ENCODE results near the gene GPLD1. TPM values are rescaled to one million over a fixed set of nuclear protein-coding genes. Genes with fewer than 3 reads are reported as not detected.

GPLD1 gene
- total RNA-seq = 1 to 10 TPM; 2.7 to 3.6 (median 3.0) TPM

GRCh38 chr6:24489470-24489869 is at the start of gene GPLD1:
Gene GPLD1, minus strand, starts transcription at chr6:24489578. Its CDS starts 67 bp downstream, at chr6:24489511.
- no peak for TF ChIP-seq CTCF (IDR thresholded peaks at IDR 0.05)
- TF ChIP-seq POLR2A (IDR thresholded peaks at IDR 0.05) = no peak
- no peak for TF ChIP-seq EP300 (IDR thresholded peaks at IDR 0.05)
- DNase-seq (ENCODE audit: low spot score in 2 of 2) = no peak
- H3K27me3 ChIP-seq = no peaks in the 10 kb centered on the region

GRCh38 chr6:24537771-24538385 is 48.5 kb upstream of the GPLD1 start:
- peaks cover 0 to 53% (median 7%) of the 10 kb centered on the region in 3 donors for H3K36me3 ChIP-seq
- no peak for DNase-seq (ENCODE audit: low spot score in 2 of 2)
- no peaks in the 10 kb centered on the region for H3K4me1 ChIP-seq
- TF ChIP-seq EP300 (IDR thresholded peaks at IDR 0.05) = no peak
- TF ChIP-seq CTCF (IDR thresholded peaks at IDR 0.05) = no peak
- no peak for TF ChIP-seq POLR2A (IDR thresholded peaks at IDR 0.05)
- H3K27me3 ChIP-seq = no peaks in the 10 kb centered on the region
- H3K4me3 ChIP-seq = no peak overlapping the region
- H3K27ac ChIP-seq = no peak overlapping the region
- H3K9me3 ChIP-seq = no peaks in the 10 kb centered on the region
- 92 to 93% methylated on average over 8 of the region's 8 CpGs for WGBS, 2 donors

More at GRCh38 chr6:24489470-24489869, at the start of gene GPLD1:
- Histone ChIP-seq H3K4me3 (no peak within 1 kb of the TSS), H3K27ac (no peak within 1 kb of the TSS), H3K36me3 (no peaks in the 10 kb centered on the region), H3K9me3 (no peaks in the 10 kb centered on the region), H3K4me1 (peaks cover 0 to 10% (median 5%) of the 10 kb centered on the region in 4 donors)
- 93 to 94% methylated on average over 6 of the region's 6 CpGs for WGBS, 2 donors

- no peak for TF ChIP-seq CTCF (IDR thresholded peaks at IDR 0.05)
- no peak for TF ChIP-seq POLR2A (IDR thresholded peaks at IDR 0.05)
- no peak for TF ChIP-seq EP300 (IDR thresholded peaks at IDR 0.05)
- Histone ChIP-seq H3K27ac (no peak overlapping the region), H3K27me3 (no peaks in the 10 kb centered on the region), H3K9me3 (no peaks in the 10 kb centered on the region), H3K4me3 (no peak overlapping the region), H3K36me3 (peaks cover 0 to 60% (median 7%) of the 10 kb centered on the region in 3 donors), H3K4me1 (no peaks in the 10 kb centered on the region)
- WGBS, 2 donors = 84 to 86% methylated on average over 8 of the region's 8 CpGs
- no peak for DNase-seq (ENCODE audit: low spot score in 2 of 2)
Observed at GRCh38 chr6:24537082-24537699, 47.8 kb upstream of the GPLD1 start.

- no peak for DNase-seq (ENCODE audit: low spot score in 2 of 2)
- H3K4me1 ChIP-seq = no peaks in the 10 kb centered on the region
- no peaks in the 10 kb centered on the region for H3K9me3 ChIP-seq
- 65 to 72% methylated on average over 4 of the region's 4 CpGs for WGBS, 2 donors
- TF ChIP-seq EP300 (IDR thresholded peaks at IDR 0.05) = no peak
- no peak for TF ChIP-seq POLR2A (IDR thresholded peaks at IDR 0.05)
- TF ChIP-seq CTCF (IDR thresholded peaks at IDR 0.05) = no peak
- H3K36me3 ChIP-seq = peaks cover 0 to 64% (median 7%) of the 10 kb centered on the region in 3 donors
- no peak overlapping the region for H3K4me3 ChIP-seq
- H3K27ac ChIP-seq = no peak overlapping the region
- H3K27me3 ChIP-seq = no peaks in the 10 kb centered on the region
Observed at GRCh38 chr6:24536466-24536865, 47.1 kb upstream of the GPLD1 start.

GRCh38 chr6:24535210-24535609 is 45.8 kb upstream of the GPLD1 start:
- Histone ChIP-seq H3K36me3 (peaks cover 0 to 71% (median 7%) of the 10 kb centered on the region in 3 donors), H3K4me3 (no peak overlapping the region), H3K9me3 (no peaks in the 10 kb centered on the region), H3K4me1 (no peaks in the 10 kb centered on the region), H3K27ac (no peak overlapping the region), H3K27me3 (no peaks in the 10 kb centered on the region)
- 66 to 78% methylated on average over 3 of the region's 3 CpGs for WGBS, 2 donors
- DNase-seq (ENCODE audit: low spot score in 2 of 2) = no peak
- TF ChIP-seq POLR2A (IDR thresholded peaks at IDR 0.05) (no peak), CTCF (IDR thresholded peaks at IDR 0.05) (no peak), EP300 (IDR thresholded peaks at IDR 0.05) (no peak)
